ENCODE measurements around the gene ZNF765.
A peak's percentile ranks its signal among the peaks of the same experiment; 100 is the strongest.

ZNF765 gene

GRCh38 chr19:53462861-53463260 lies 67.9 kb downstream of the ZNF765 start:
- ChIA-PET POLR2A (no interaction called here), CTCF (no interaction called here)
- TF ChIP-seq ZNF311 (tag by site-specific recombination; IDR thresholded peaks at IDR 0.05; ENCODE audit: borderline replicate concordance), result no peak
- TF ChIP-seq GFI1B (tag by site-specific recombination; IDR thresholded peaks at IDR 0.05), result no peak
- TF ChIP-seq ZNF664 (tag by site-specific recombination; IDR thresholded peaks at IDR 0.05), result no peak
- TF ChIP-seq, protein P1, sequence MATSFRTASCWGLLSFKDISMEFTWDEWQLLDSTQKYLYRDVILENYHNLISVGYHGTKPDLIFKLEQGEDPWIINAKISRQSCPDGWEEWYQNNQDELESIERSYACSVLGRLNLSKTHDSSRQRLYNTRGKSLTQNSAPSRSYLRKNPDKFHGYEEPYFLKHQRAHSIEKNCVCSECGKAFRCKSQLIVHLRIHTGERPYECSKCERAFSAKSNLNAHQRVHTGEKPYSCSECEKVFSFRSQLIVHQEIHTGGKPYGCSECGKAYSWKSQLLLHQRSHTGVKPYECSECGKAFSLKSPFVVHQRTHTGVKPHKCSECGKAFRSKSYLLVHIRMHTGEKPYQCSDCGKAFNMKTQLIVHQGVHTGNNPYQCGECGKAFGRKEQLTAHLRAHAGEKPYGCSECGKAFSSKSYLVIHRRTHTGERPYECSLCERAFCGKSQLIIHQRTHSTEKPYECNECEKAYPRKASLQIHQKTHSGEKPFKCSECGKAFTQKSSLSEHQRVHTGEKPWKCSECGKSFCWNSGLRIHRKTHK (tag by site-specific recombination; IDR thresholded peaks at IDR 0.05), result no peak
- no peak for TF ChIP-seq ZNF133 (tag by site-specific recombination; IDR thresholded peaks at IDR 0.05)
- Histone ChIP-seq H3K4me3 (ENCODE audit: low read depth, low read length) (no peak overlapping the region), H3K9me3 (ENCODE audit: control insufficient read depth, insufficient read depth, low read depth, low read length) (peaks cover 2% of the 10 kb centered on the region; the same call in 1 of the 2 replicates), H3K36me3 (ENCODE audit: control insufficient read depth in 2 of 2, insufficient read depth in 1 of 2, low read length in 2 of 2) (no peaks in the 10 kb centered on the region), H3K4me1 (ENCODE audit: control insufficient read depth, insufficient read depth, low read length) (no peaks in the 10 kb centered on the region), H3K27ac (ENCODE audit: extremely low read depth, low read depth, low read length) (no peak overlapping the region)

GRCh38 chr19:53463263-53463662 lies 68.3 kb downstream of the ZNF765 start:
- Histone ChIP-seq H3K4me1 (ENCODE audit: control insufficient read depth, insufficient read depth, low read length) (no peaks in the 10 kb centered on the region), H3K27ac (ENCODE audit: extremely low read depth, low read depth, low read length) (no peak overlapping the region), H3K36me3 (ENCODE audit: control insufficient read depth in 2 of 2, insufficient read depth in 1 of 2, low read length in 2 of 2) (no peaks in the 10 kb centered on the region), H3K9me3 (ENCODE audit: control insufficient read depth, insufficient read depth, low read depth, low read length) (peaks cover 2% of the 10 kb centered on the region; the same call in 1 of the 2 replicates), H3K4me3 (ENCODE audit: low read depth, low read length) (no peak overlapping the region)
- ChIA-PET POLR2A (interaction anchor here (0.6 kb wide), 1 partner anchor 194 kb away, joined by 3 read pairs; no protein-coding TSS in a partner anchor), CTCF (no interaction called here)
- TF ChIP-seq ZNF514 (tag by site-specific recombination; IDR thresholded peaks at IDR 0.05), result no peak
- no peak for TF ChIP-seq SP2 (tag by site-specific recombination; IDR thresholded peaks at IDR 0.05)
- no peak for TF ChIP-seq ZNF776 (tag by site-specific recombination; IDR thresholded peaks at IDR 0.05; ENCODE audit: borderline replicate concordance)
- no peak for TF ChIP-seq ZFP69B (tag by site-specific recombination; IDR thresholded peaks at IDR 0.05)
- TF ChIP-seq ZBTB1 (tag by site-specific recombination; IDR thresholded peaks at IDR 0.05), result no peak
- no peak for TF ChIP-seq HOXD13 (CRISPR knock-in tag; IDR thresholded peaks at IDR 0.05; ENCODE audit: borderline replicate concordance)
- no peak for TF ChIP-seq REPIN1 (tag by site-specific recombination; IDR thresholded peaks at IDR 0.05; ENCODE audit: low read depth)
- no peak for TF ChIP-seq ZNF112 (tag by site-specific recombination; IDR thresholded peaks at IDR 0.05)
- TF ChIP-seq, protein P2, sequence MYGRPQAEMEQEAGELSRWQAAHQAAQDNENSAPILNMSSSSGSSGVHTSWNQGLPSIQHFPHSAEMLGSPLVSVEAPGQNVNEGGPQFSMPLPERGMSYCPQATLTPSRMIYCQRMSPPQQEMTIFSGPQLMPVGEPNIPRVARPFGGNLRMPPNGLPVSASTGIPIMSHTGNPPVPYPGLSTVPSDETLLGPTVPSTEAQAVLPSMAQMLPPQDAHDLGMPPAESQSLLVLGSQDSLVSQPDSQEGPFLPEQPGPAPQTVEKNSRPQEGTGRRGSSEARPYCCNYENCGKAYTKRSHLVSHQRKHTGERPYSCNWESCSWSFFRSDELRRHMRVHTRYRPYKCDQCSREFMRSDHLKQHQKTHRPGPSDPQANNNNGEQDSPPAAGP (tag by site-specific recombination; IDR thresholded peaks at IDR 0.05), result no peak
- no peak for TF ChIP-seq ZNF660 (tag by site-specific recombination; IDR thresholded peaks at IDR 0.05)
- TF ChIP-seq ZNF248 (tag by site-specific recombination; IDR thresholded peaks at IDR 0.05), result no peak

DNA sequence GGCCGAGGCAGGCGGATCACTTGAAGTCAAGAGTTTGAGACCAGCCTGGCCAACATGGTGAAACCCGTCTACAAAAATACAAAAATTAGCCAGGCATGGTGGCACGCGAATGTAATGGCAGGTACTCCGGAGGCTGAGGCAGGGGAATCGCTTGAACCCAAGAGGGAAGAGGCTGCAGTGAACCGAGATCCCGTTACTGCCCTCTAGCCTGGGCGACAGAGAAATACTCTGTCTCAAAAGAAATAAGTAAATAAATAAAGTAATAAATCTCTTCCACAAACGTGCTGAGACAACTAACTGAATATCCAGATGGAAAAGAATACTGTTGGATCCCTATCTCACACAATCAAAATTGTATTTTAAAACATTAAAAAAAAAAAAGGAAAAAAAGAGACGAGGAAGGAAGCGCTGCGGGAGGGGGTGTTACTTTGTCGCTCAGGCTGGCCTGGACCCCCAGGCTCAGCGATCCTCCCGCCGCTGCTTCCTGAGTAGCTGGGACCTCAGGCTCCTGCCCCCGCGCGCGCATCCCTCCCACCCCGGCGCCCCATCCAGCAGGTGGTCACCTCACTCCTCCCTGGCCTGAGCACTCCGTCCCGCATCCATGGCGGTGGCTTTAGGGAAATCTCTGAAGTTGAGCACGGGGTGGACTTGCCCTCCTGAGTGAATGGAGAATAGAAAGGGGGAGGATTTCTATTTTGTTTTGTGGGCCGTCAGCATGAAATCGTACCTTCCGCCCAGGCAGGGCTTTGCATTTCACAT lies 72.0 kb downstream of the ZNF765 start:
- Histone ChIP-seq H3K4me3 (ENCODE audit: low read depth, low read length) (peak overlapping the region; percentile 73), H3K9me3 (ENCODE audit: control insufficient read depth, insufficient read depth, low read depth, low read length) (peaks cover 2% of the 10 kb centered on the region), H3K27ac (ENCODE audit: extremely low read depth, low read depth, low read length) (no peak overlapping the region), H3K36me3 (ENCODE audit: control insufficient read depth in 2 of 2, insufficient read depth in 1 of 2, low read length in 2 of 2) (no peaks in the 10 kb centered on the region), H3K4me1 (ENCODE audit: control insufficient read depth, insufficient read depth, low read length) (no peaks in the 10 kb centered on the region)
- ChIA-PET POLR2A (no interaction called here), CTCF (interaction anchor here (1.0 kb wide), 1 partner anchor 41 kb away, joined by 7 read pairs; no protein-coding TSS in a partner anchor)
- TF ChIP-seq PATZ1 (tag by site-specific recombination; IDR thresholded peaks at IDR 0.05) (no peak), ZNF792 (tag by site-specific recombination; IDR thresholded peaks at IDR 0.05) (no peak), BCL6B (tag by site-specific recombination; IDR thresholded peaks at IDR 0.05) (no peak), ZNF140 (tag by site-specific recombination; IDR thresholded peaks at IDR 0.05) (no peak), ZNF138 (tag by site-specific recombination; IDR thresholded peaks at IDR 0.05; ENCODE audit: borderline replicate concordance) (no peak), ZNF2 (tag by site-specific recombination; IDR thresholded peaks at IDR 0.05) (no peak), MYNN (tag by site-specific recombination; IDR thresholded peaks at IDR 0.05; ENCODE audit: borderline replicate concordance) (no peak), ZXDB (tag by site-specific recombination; IDR thresholded peaks at IDR 0.05) (no peak), ZSCAN30 (tag by site-specific recombination; IDR thresholded peaks at IDR 0.05) (no peak), ZNF114 (tag by site-specific recombination; IDR thresholded peaks at IDR 0.05) (no peak)
- TF ChIP-seq, protein P2 (tag by site-specific recombination; IDR thresholded peaks at IDR 0.05), result no peak

All from HEK293 (cell line).